Measurements from ENCODE around the gene ASTN2.

GRCh38 chr9:117083559-117083958 lies 331.3 kb downstream of the ASTN2 start:
- TF ChIP-seq POLR2A (IDR thresholded peaks at IDR 0.05), result no peak
- no peak for TF ChIP-seq CTCF (IDR thresholded peaks at IDR 0.05)
- TF ChIP-seq POLR2AphosphoS5 (IDR thresholded peaks at IDR 0.05), result no peak

All from prostate gland (tissue), 2 donors.